ENCODE results near the gene SEC14L2.

DNA sequence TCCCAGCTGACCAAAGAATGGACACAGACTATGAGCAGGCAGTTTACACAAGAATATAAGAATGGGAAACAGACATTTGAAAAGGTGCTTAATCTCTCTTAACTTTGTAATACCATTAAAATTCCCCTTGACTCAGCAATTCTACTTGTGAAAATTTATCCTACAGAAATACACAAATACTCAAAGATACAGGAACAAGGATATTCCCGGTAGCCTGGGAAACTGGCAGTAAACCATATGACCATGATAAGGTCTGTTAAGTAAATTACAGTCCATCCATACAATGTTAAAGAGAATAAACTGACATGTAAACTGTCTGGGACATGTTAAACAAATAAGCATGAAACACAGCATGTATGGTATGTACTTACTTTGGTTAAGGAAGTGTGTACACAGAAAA lies 20.0 kb downstream of the SEC14L2 start:
- TF ChIP-seq, protein P1, sequence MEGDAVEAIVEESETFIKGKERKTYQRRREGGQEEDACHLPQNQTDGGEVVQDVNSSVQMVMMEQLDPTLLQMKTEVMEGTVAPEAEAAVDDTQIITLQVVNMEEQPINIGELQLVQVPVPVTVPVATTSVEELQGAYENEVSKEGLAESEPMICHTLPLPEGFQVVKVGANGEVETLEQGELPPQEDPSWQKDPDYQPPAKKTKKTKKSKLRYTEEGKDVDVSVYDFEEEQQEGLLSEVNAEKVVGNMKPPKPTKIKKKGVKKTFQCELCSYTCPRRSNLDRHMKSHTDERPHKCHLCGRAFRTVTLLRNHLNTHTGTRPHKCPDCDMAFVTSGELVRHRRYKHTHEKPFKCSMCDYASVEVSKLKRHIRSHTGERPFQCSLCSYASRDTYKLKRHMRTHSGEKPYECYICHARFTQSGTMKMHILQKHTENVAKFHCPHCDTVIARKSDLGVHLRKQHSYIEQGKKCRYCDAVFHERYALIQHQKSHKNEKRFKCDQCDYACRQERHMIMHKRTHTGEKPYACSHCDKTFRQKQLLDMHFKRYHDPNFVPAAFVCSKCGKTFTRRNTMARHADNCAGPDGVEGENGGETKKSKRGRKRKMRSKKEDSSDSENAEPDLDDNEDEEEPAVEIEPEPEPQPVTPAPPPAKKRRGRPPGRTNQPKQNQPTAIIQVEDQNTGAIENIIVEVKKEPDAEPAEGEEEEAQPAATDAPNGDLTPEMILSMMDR (IDR thresholded peaks at IDR 0.05): no peak
- no peak for TF ChIP-seq POLR2AphosphoS5 (IDR thresholded peaks at IDR 0.05; ENCODE audit: insufficient read depth in 1 of 2, low read depth in 1 of 2)
- TF ChIP-seq POLR2A (IDR thresholded peaks at IDR 0.05): no peak
